GM18951 (cell line): ENCODE data around the gene FUOM.
"Not testable (repeated sequence)": the region's sequence is repeated elsewhere in the genome, so short reads cannot be mapped to it uniquely, and the experiment has no call there.

ENCODE experiments used
- POLR2A ChIP-seq: IDR thresholded peaks from 4 replicates; pipeline ENCODE4 v1.6.1; 2011; ENCODE audit warnings: mild to moderate bottlenecking; ENCODE audit not compliant: insufficient read length, insufficient read depth; ENCODE audit errors: extremely low read depth
- in situ Hi-C: fragments of 300-500 bp; cut with MboI; formaldehyde crosslinking; loops from one replicate; pipeline ENCODE4 v1.12.0; 2022; ENCODE audit warnings: low sequenced_read_pairs, mixed read lengths, inconsistent platforms; ENCODE audit not compliant: unreplicated experiment

FUOM gene

DNA sequence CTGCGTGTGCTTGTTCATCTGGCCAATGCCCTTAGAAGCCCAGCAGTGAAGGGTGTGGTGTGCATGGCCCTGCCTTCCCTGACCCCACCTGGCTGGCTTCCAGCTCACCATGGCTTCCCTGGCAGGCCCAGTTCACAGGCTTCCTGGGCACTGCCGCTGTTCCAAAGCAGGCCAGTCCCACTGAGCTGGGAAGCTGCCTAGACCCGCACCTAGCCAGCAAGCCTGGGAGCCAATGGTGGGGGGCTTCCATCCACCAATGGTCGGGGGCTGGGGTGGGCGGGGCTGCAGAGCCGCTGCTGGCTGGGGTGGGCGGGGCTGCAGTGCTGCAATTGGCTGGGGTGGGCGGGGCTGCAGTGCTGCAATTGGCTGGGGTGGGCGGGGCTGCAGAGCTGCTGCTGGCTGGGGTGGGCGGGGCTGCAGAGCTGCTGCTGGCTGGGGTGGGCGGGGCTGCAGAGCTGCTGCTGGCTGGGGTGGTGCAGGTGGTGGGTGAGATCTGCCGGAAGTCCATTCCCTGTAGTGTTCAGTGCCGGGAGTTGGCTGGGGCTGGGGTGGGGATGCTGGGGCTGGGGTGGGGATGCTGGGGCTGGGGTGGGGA is 33.5 kb downstream of the FUOM start:
- in situ Hi-C loops: no loop called here

GRCh38 chr10:133322064-133322709 is 35.6 kb downstream of the FUOM start:
- in situ Hi-C loops: not testable (repeated sequence)

More for the DNA sequence above, 33.5 kb downstream of the FUOM start:
- TF ChIP-seq POLR2A: no peak

DNA sequence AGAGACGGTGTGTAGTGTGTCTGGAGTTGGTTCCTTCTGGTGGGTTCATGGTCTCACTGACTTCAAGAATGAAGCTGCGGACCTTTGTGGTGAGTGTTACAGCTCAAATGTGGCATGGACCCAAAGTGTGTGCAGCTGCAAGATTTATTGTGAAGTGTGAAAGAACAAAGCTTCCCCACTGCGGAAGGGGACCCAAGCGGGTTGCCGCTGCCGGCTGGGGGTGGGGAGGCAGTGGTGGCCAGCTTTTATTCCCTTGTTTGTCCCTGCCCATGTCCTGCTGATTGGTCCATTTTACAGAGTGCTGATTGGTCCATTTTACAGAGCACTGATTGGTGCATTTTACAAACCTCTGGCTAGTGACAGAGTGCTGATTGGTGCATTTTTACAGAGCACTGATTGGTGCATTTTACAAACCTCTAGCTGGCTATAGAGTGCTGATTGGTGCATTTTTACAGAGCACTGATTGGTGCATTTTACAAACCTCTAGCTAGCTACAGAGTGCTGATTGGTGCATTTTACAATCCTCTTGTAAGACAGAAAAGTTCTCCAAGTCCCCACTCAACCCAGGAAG is 36.9 kb downstream of the FUOM start:
- in situ Hi-C loops: not testable (repeated sequence)

GRCh38 chr10:133318494-133319127 is 39.2 kb downstream of the FUOM start:
- TF ChIP-seq POLR2A: no peak
- in situ Hi-C loops: no loop called here

DNA sequence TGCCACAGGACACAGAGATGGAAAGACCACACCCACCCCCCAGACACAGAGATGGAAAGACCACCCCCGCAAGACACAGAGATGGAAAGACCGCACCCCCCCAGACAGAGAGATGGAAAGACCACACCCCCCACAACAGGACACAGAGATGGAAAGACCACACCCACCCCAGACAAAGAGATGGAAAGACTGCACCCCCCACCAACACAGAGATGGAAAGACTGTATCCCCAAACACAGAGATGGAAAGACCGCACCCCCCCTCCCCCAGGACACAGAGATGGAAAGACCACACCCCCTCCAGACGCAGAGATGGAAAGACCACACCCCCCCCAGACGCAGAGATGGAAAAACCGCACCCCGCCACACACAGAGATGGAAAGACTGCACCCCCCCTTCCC is 41.1 kb downstream of the FUOM start:
- TF ChIP-seq POLR2A: no peak
- in situ Hi-C loops: no loop called here

GRCh38 chr10:133316266-133316665 is 41.6 kb downstream of the FUOM start:
- no peak for TF ChIP-seq POLR2A
- in situ Hi-C loops: no loop called here

DNA sequence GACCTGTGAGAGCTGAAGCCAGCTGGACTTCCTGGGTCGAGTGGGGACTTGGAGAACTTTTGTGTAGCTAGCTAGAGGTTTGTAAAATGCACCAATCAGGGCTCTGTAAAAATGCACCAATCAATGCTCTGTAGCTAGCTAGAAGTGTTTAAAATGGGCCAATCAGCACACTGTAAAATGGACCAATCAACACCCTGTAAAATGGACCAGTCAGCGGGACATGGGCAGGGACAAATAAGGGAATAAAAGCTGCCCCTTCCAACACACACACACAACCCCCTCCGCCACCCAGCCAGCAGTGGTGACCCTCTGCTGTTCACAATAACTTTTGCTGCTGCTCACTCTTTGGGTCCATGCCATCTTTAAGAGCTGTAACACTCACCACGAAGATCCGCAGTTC is 42.0 kb downstream of the FUOM start:
- no peak for TF ChIP-seq POLR2A
- in situ Hi-C loops: no loop called here

GRCh38 chr10:133314911-133315310 is 42.9 kb downstream of the FUOM start:
- in situ Hi-C loops: no loop called here
- TF ChIP-seq POLR2A: no peak

DNA sequence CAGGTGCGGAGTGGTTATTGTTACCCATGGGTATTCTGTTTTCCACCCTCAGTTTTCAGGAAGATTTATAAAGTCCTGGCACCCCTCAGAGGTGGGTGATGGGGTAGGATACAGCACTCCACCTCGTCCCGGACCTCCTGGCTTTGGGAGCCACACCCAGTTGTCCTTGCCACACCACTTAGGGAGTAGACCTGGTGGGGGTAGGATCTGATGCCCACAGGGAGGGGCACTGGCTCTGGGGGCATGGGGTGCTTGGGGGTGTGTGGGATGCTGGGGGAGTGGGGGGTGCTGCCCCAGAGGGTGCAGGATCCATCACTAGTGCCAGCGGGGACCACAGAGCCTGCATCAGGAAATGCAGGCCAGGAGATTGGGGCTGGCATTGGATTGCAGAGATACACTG is 44.6 kb downstream of the FUOM start:
- in situ Hi-C loops: no loop called here
- no peak for TF ChIP-seq POLR2A

GRCh38 chr10:133312769-133313145 is 45.1 kb downstream of the FUOM start:
- no peak for TF ChIP-seq POLR2A
- in situ Hi-C loops: no loop called here

- TF ChIP-seq POLR2A: no peak
- in situ Hi-C loops: no loop called here
Observed at GRCh38 chr10:133312016-133312768, 45.6 kb downstream of the FUOM start.

GRCh38 chr10:133311570-133311969 is 46.2 kb downstream of the FUOM start:
- in situ Hi-C loops: no loop called here
- TF ChIP-seq POLR2A: no peak

DNA sequence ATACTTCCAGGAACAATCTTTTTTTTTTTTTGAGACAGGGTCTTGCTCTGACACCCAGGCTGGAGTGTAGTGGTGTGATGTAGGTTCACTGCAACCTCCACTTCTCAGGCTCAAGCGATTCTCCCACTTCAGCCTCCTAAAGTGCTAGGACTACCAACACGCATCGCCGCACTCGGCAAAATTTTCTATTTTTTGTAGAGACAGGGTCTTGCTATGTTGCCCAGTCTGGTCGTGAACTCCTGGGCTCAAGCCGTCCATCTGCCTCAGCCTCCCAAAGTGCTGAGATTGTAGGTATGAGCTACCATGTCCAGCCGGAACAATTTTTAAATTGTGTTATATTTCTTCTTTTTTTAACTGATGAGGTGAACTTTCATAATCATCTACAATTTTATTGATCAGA is 47.0 kb downstream of the FUOM start:
- in situ Hi-C loops: no loop called here
- no peak for TF ChIP-seq POLR2A
